GM12878 (cell line): Measurements from ENCODE around the gene ITGA3. TPM values are rescaled to one million over a fixed set of nuclear protein-coding genes. Genes with fewer than 3 reads are reported as not detected.

Source experiments
- ATAC-seq: fragments of 200-7000 bp; cut with Tn5 transposase; 3 replicates; pipeline ENCODE4 v1.9.1; 2020; ENCODE audit warnings: mild to moderate bottlenecking, moderate library complexity
- BruUV-seq: library from RNA; stranded (reverse); fragments of 400-500 nt; replicated peaks from 2 replicates; lab custom pipeline; 2021; lab: Mats Ljungman, UMichigan
- CTCF ChIA-PET: fragments of 300-600 bp; sonication (Branson Sonifier 250); formaldehyde crosslinking; extraction: SDS; loops from one replicate; lab custom pipeline; 2021; ENCODE audit warnings: inconsistent platforms; lab: Yijun Ruan, JAX
- POLR2A ChIA-PET: fragments of 350-600 bp; formaldehyde crosslinking; extraction: SDS; loops from one replicate; lab custom pipeline; 2021; ENCODE audit warnings: inconsistent platforms; lab: Charles Lee
- RAD21 ChIA-PET: fragments of 300-600 bp; sonication (Branson Sonifier 250); formaldehyde crosslinking; loops from one replicate; lab custom pipeline; 2023; ENCODE audit warnings: antibody characterized with exemption; ENCODE audit not compliant: unreplicated experiment; lab: Charles Lee
- SMC1A ChIA-PET: fragments of 300-600 bp; sonication (Branson Sonifier 250); formaldehyde crosslinking; loops from one replicate; lab custom pipeline; 2023; ENCODE audit not compliant: unreplicated experiment, uncharacterized antibody; lab: Charles Lee
- DNase-seq: peaks from one replicate; pipeline ENCODE4 v3.0.0-alpha.2; 2011; ENCODE audit warnings: low read depth, low spot score
- FAIRE-seq: peaks from 3 replicates; lab custom pipeline; 2011; peaks lifted over from hg19 to GRCh38; lab: Jason Lieb, UNC
- H2AFZ ChIP-seq: 2 replicates; pipeline ENCODE4 v1.6.0; 2011; ENCODE audit warnings: low read depth, low read length, control low read depth; ENCODE audit not compliant: control insufficient read depth
- H3K27ac ChIP-seq: 2 replicates; pipeline ENCODE4 v1.5.1; 2011; ENCODE audit warnings: control low read depth; ENCODE audit not compliant: control insufficient read depth, insufficient read depth
- H3K27me3 ChIP-seq, 2 experiments: replicated peaks in 1 of 2; 2 replicates each; pipeline versions ENCODE4 v1.6.0 to v1.6.1; 2011; ENCODE audit warnings: low read length in 1 of 2; ENCODE audit not compliant: control insufficient read depth in 2 of 2, insufficient read depth in 2 of 2
- H3K36me3 ChIP-seq, 2 experiments: 2 replicates each; pipeline ENCODE4 v1.5.1; 2011; ENCODE audit warnings: low read length in 1 of 2; ENCODE audit not compliant: control insufficient read depth in 2 of 2, insufficient read depth in 2 of 2
- H3K4me1 ChIP-seq: 2 replicates; pipeline ENCODE4 v1.6.1; 2011; ENCODE audit warnings: mild to moderate bottlenecking, low read length, moderate library complexity, mixed read lengths; ENCODE audit not compliant: control insufficient read depth, insufficient read depth
- H3K4me2 ChIP-seq: 2 replicates; pipeline ENCODE4 v1.6.0; 2011; ENCODE audit warnings: control low read depth; ENCODE audit not compliant: control insufficient read depth, insufficient read depth
- H3K4me3 ChIP-seq: fragments of 200-600 bp; sonication (generic); 2 replicates; pipeline ENCODE4 v1.5.1; 2016
- H3K79me2 ChIP-seq: 2 replicates; pipeline ENCODE4 v1.6.0; 2011; ENCODE audit warnings: low read length; ENCODE audit not compliant: control insufficient read depth, insufficient read depth
- H3K9ac ChIP-seq: 2 replicates; pipeline ENCODE4 v1.8.0; 2011; ENCODE audit warnings: low read length, control low read depth, mixed read lengths; ENCODE audit not compliant: control insufficient read depth, insufficient read depth
- H3K9me3 ChIP-seq: replicated peaks from 3 replicates; pipeline ENCODE4 v1.5.1; 2011; ENCODE audit warnings: mild to moderate bottlenecking, low read length; ENCODE audit not compliant: control insufficient read depth, insufficient read depth
- H4K20me1 ChIP-seq: 2 replicates; pipeline ENCODE4 v1.6.0; 2011; ENCODE audit not compliant: control insufficient read depth, insufficient read depth
- CEBPB ChIP-seq, 2 experiments: fragments of 150-350 bp in 1 of 2; IDR thresholded peaks; 2 replicates each; pipeline ENCODE4 v1.6.1; 2012 to 2014; ENCODE audit warnings: low read depth in 2 of 2, low read length in 2 of 2, borderline replicate concordance in 1 of 2, inconsistent platforms in 1 of 2
- FOXK2 ChIP-seq: fragments of 450-650 bp; IDR thresholded peaks from 2 replicates; pipeline ENCODE4 v1.6.1; 2017; ENCODE audit warnings: mild to moderate bottlenecking, moderate library complexity
- MTA2 ChIP-seq: fragments of 450-650 bp; IDR thresholded peaks from 2 replicates; pipeline ENCODE4 v1.6.1; 2016; ENCODE audit warnings: low read depth, mild to moderate bottlenecking, moderate library complexity
- NFYB ChIP-seq: IDR thresholded peaks from 2 replicates; pipeline ENCODE4 v1.6.1; 2011; ENCODE audit warnings: low read depth, mild to moderate bottlenecking, low read length, improper control_type of control experiment, moderate library complexity; ENCODE audit not compliant: insufficient read depth
- NR2F1 ChIP-seq: fragments of 450-650 bp; conservative IDR thresholded peaks from 2 replicates; pipeline ENCODE4 v1.6.1; 2017; ENCODE audit warnings: mild to moderate bottlenecking
- PAX5 ChIP-seq: IDR thresholded peaks from 2 replicates; pipeline ENCODE4 v1.6.1; 2011; ENCODE audit warnings: low read depth, low read length, borderline replicate concordance
- POLR2AphosphoS2 ChIP-seq: IDR thresholded peaks from 2 replicates; pipeline ENCODE4 v1.6.1; 2011; ENCODE audit warnings: low read depth, mild to moderate bottlenecking, low read length, improper control_type of control experiment, moderate library complexity
- RAD51 ChIP-seq: fragments of 450-650 bp; IDR thresholded peaks from 2 replicates; pipeline ENCODE4 v1.6.1; 2016; ENCODE audit warnings: moderate library complexity, mild to moderate bottlenecking, inconsistent platforms
- SMC3 ChIP-seq: IDR thresholded peaks from 2 replicates; pipeline ENCODE4 v1.6.1; 2011; ENCODE audit warnings: low read length, improper control_type of control experiment, borderline replicate concordance
- ZNF207 ChIP-seq: fragments of 450-650 bp; IDR thresholded peaks from 2 replicates; pipeline ENCODE4 v1.6.1; 2014; ENCODE audit warnings: antibody characterized with exemption, mild to moderate bottlenecking, borderline replicate concordance
- WGBS: methylation state at CpG from one replicate; pipeline ENCODE4 v1.1.6; 2016; ENCODE audit warnings: low lambda C conversion rate; ENCODE audit not compliant: insufficient replicate concordance, insufficient coverage; ENCODE audit errors: missing lambda C conversion rate; 5-methylcytosine and 5-hydroxymethylcytosine counted together
- in situ Hi-C: fragments of 300-500 bp; cut with MboI; formaldehyde crosslinking; loops from 9 replicates; pipeline ENCODE4 v1.14.3; 2018; ENCODE audit warnings: mixed read lengths
- intact Hi-C: fragments of 100-400 bp; cut with micrococcal nuclease; formaldehyde crosslinking; loops from one replicate; pipeline ENCODE4 v1.14.2; 2022; ENCODE audit not compliant: unreplicated experiment
- polyA plus RNA-seq, 11 experiments: library from polyadenylated mRNA; depleted of rRNA in 4 of 11; unstranded in 6 of 11; stranded (reverse) in 5 of 11; fragments of >200 nt; fragmentation: Nextera tagmentation in 4 of 11; fragmentation: Illumina TruSeq in 1 of 11; extraction: Ambion mirVana in 4 of 11; extraction: Trizol in 1 of 11; gene quantifications; 1 replicate in 1 of 11; 2 replicates in 10 of 11; pipeline versions ENCODE4 v1.2.1 to v1.2.3, GENCODE V29; 2011 to 2016; ENCODE audit warnings: inconsistent platforms in 2 of 11, missing spikeins in 2 of 11, low read depth in 1 of 11
- total RNA-seq, 4 experiments: library from RNA; depleted of rRNA in 3 of 4; stranded (reverse); fragments of >200 nt in 3 of 4; fragmentation: Illumina TruSeq in 1 of 4; extraction: Trizol in 1 of 4; gene quantifications; 2 replicates each; pipeline versions ENCODE4 v1.2.1 to v1.2.3, GENCODE V29; 2013 to 2021
- TF ChIP-seq, protein P1 (sequence below): IDR thresholded peaks from 2 replicates; pipeline ENCODE4 v1.6.1; 2012; ENCODE audit warnings: low read depth, low read length, improper control_type of control experiment
- TF ChIP-seq, protein P2 (sequence below): fragments of 450-650 bp; IDR thresholded peaks from 2 replicates; pipeline ENCODE4 v1.6.1; 2018; ENCODE audit warnings: mild to moderate bottlenecking, low read depth, moderate library complexity; ENCODE audit not compliant: partially characterized antibody

Gene ITGA3
- total and polyA plus RNA-seq, 10 of the 15 experiments (the other 5 are each of a cell fraction or from before 2014, with no cell fraction given), result 0.29 to 13.4 (median 6.6) TPM

DNA sequence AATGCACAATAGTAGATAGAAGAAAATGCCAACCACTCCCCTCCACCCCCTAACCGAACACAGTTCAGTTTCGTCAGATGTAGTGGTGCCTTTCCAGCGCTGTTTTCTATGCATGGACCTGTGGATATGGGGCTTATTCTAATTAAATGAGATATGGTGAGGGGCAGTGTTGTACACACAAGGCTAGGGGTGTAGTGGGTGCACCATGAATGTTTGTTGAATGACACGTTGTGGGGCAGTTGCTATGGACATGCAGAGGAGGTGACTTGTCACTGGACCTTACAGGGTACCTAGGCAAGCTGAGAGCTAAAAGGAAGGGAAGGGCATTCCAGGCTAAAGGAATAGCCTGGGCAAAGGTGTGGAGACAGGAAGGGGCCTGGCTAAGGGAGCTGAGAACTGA, 42.7 kb downstream of the ITGA3 start:
- FAIRE-seq (no peak), ATAC-seq (no peak)
- BruUV-seq, result no TSS peak
- in situ Hi-C loops, result no loop called here
- H3K4me3 ChIP-seq, result no peak overlapping the region
- H3K27ac ChIP-seq, result no peak overlapping the region
- no peaks in the 10 kb centered on the region for H3K79me2 ChIP-seq
- RAD21 ChIA-PET, result no interaction called here
- WGBS, result 62% methylated on average over 4 of the region's 4 CpGs
- no peaks in the 10 kb centered on the region for H3K36me3 ChIP-seq
- no peak overlapping the region for H2AFZ ChIP-seq
- TF ChIP-seq SMC3 (no peak), CEBPB (IDR thresholded peaks at IDR 0.05; ENCODE audit: borderline replicate concordance in 1 of 2, low read depth in 2 of 2, low read length in 2 of 2) (no peak), NR2F1 (no peak), NFYB (no peak), RAD51 (no peak), MTA2 (no peak), POLR2AphosphoS2 (no peak), ZNF207 (no peak), PAX5 (no peak), FOXK2 (no peak)
- TF ChIP-seq, protein P1, sequence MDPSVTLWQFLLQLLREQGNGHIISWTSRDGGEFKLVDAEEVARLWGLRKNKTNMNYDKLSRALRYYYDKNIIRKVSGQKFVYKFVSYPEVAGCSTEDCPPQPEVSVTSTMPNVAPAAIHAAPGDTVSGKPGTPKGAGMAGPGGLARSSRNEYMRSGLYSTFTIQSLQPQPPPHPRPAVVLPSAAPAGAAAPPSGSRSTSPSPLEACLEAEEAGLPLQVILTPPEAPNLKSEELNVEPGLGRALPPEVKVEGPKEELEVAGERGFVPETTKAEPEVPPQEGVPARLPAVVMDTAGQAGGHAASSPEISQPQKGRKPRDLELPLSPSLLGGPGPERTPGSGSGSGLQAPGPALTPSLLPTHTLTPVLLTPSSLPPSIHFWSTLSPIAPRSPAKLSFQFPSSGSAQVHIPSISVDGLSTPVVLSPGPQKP, result no peak
- TF ChIP-seq, protein P2, sequence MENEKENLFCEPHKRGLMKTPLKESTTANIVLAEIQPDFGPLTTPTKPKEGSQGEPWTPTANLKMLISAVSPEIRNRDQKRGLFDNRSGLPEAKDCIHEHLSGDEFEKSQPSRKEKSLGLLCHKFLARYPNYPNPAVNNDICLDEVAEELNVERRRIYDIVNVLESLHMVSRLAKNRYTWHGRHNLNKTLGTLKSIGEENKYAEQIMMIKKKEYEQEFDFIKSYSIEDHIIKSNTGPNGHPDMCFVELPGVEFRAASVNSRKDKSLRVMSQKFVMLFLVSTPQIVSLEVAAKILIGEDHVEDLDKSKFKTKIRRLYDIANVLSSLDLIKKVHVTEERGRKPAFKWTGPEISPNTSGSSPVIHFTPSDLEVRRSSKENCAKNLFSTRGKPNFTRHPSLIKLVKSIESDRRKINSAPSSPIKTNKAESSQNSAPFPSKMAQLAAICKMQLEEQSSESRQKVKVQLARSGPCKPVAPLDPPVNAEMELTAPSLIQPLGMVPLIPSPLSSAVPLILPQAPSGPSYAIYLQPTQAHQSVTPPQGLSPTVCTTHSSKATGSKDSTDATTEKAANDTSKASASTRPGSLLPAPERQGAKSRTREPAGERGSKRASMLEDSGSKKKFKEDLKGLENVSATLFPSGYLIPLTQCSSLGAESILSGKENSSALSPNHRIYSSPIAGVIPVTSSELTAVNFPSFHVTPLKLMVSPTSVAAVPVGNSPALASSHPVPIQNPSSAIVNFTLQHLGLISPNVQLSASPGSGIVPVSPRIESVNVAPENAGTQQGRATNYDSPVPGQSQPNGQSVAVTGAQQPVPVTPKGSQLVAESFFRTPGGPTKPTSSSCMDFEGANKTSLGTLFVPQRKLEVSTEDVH, result no peak
- TF ChIP-seq, all 136 proteins: peak for 0
- intact Hi-C loops, result loop anchor here (5.0 kb wide), 1 partner anchor 49 kb away; no protein-coding TSS in a partner anchor
- CTCF ChIA-PET, result interaction anchor here (1.2 to 3.4 kb wide), 4 partner anchors 11 to 80 kb away, joined by 3 to 13 read pairs (median 5); no protein-coding TSS in a partner anchor
- H3K4me2 ChIP-seq, result no peak overlapping the region
- SMC1A ChIA-PET, result interaction anchor here (1.0 kb wide), 1 partner anchor 98 kb away, joined by 3 read pairs; no protein-coding TSS in a partner anchor
- DNase-seq, result no peak
- peaks cover 17% of the 10 kb centered on the region for H3K4me1 ChIP-seq
- H4K20me1 ChIP-seq, result no peaks in the 10 kb centered on the region
- no peak overlapping the region for H3K9ac ChIP-seq
- POLR2A ChIA-PET, result no interaction called here
- H3K9me3 ChIP-seq, result no peaks in the 10 kb centered on the region
- H3K27me3 ChIP-seq, result no peaks in the 10 kb centered on the region
